K562 (cell line): ENCODE measurements around the gene SNX30. TPM values are rescaled to one million over a fixed set of nuclear protein-coding genes. Genes with fewer than 3 reads are reported as not detected.
A peak's percentile ranks its signal among the peaks of the same experiment; 100 is the strongest.

Experiments
- ATF1 ChIP-seq, 2 experiments: fragments of 450-650 bp in 1 of 2; IDR thresholded peaks; 2 replicates each; pipeline ENCODE4 v1.6.1; 2016; ENCODE audit warnings: missing compliant biosample characterization in 1 of 2, missing genetic modification characterization in 1 of 2
- DPF2 ChIP-seq: fragments of 450-650 bp; IDR thresholded peaks from 2 replicates; pipeline ENCODE4 v1.6.1; 2016
- E2F6 ChIP-seq, 2 experiments: IDR thresholded peaks; 2 replicates each; pipeline ENCODE4 v1.6.1; 2011; ENCODE audit warnings: borderline replicate concordance in 1 of 2, control low read depth in 1 of 2, low read depth in 1 of 2, low read length in 1 of 2, mild to moderate bottlenecking in 1 of 2, mixed read lengths in 1 of 2, moderate library complexity in 1 of 2; ENCODE audit not compliant: insufficient read depth in 1 of 2, insufficient read length in 1 of 2, poor library complexity in 1 of 2, severe bottlenecking in 1 of 2; ENCODE audit errors: extremely low read depth in 1 of 2
- GTF2F1 ChIP-seq: IDR thresholded peaks from 2 replicates; pipeline ENCODE4 v1.6.1; 2011; ENCODE audit warnings: low read depth, low read length, improper control_type of control experiment
- HEY1 ChIP-seq: fragments of 250-450 bp; sonication (Bioruptor Pico); IDR thresholded peaks from 2 replicates; pipeline ENCODE4 v1.5.0; 2020; ENCODE audit warnings: mild to moderate bottlenecking, moderate library complexity, borderline replicate concordance
- MECOM ChIP-seq: fragments of 250-450 bp; sonication (Bioruptor Pico); IDR thresholded peaks from 2 replicates; pipeline ENCODE4 v1.8.0; 2022; ENCODE audit warnings: inconsistent platforms
- NFIC ChIP-seq: fragments of 450-650 bp; IDR thresholded peaks from 2 replicates; pipeline ENCODE4 v1.6.1; 2017; ENCODE audit warnings: mild to moderate bottlenecking, inconsistent platforms
- RAD21 ChIP-seq, 2 experiments: fragments of 250-450 bp in 1 of 2; fragments of 450-650 bp in 1 of 2; sonication (Bioruptor Pico) in 1 of 2; formaldehyde crosslinking in 1 of 2; IDR thresholded peaks in 1 of 2; conservative IDR thresholded peaks in 1 of 2; 2 replicates each; pipeline versions ENCODE4 v1.4.0 to v1.8.0; 2020 to 2022; ENCODE audit warnings: mild to moderate bottlenecking in 2 of 2, moderate library complexity in 1 of 2
- RBM22 ChIP-seq: fragments of 200-400 bp; formaldehyde crosslinking; IDR thresholded peaks from 2 replicates; pipeline ENCODE4 v1.6.1; 2018; ENCODE audit warnings: low read length, low read depth; ENCODE audit not compliant: poor library complexity, severe bottlenecking
- RNF2 ChIP-seq: sonication (generic); IDR thresholded peaks from 2 replicates; pipeline ENCODE4 v1.6.1; 2016
- SMC3 ChIP-seq: conservative IDR thresholded peaks from 2 replicates; pipeline ENCODE4 v1.6.1; 2011; ENCODE audit warnings: low read depth, low read length, improper control_type of control experiment; ENCODE audit not compliant: insufficient read depth
- TEAD4 ChIP-seq, 2 experiments: sonication (generic) in 1 of 2; formaldehyde crosslinking in 1 of 2; IDR thresholded peaks; 2 replicates each; pipeline versions ENCODE4 v1.6.1 to v1.8.0; 2012 to 2022; ENCODE audit warnings: borderline replicate concordance in 1 of 2, inconsistent platforms in 1 of 2, low read length in 1 of 2, mild to moderate bottlenecking in 1 of 2, missing genetic modification reagents in 1 of 2
- ZNF24 ChIP-seq: fragments of 450-650 bp; IDR thresholded peaks from 2 replicates; pipeline ENCODE4 v1.6.1; 2016
- ZNF263 ChIP-seq: sonication (generic); formaldehyde crosslinking; IDR thresholded peaks from 2 replicates; pipeline ENCODE4 v1.8.0; 2022; ENCODE audit warnings: mild to moderate bottlenecking, missing genetic modification reagents, borderline replicate concordance
- polyA plus RNA-seq, 8 experiments: library from polyadenylated mRNA; depleted of rRNA in 4 of 8; stranded (reverse) in 5 of 8; unstranded in 3 of 8; fragments of >200 nt; fragmentation: Nextera tagmentation in 2 of 8; fragmentation: Illumina TruSeq in 1 of 8; extraction: Ambion mirVana in 2 of 8; extraction: Trizol in 1 of 8; gene quantifications; 2 replicates each; pipeline versions ENCODE4 v1.2.1 to v1.2.3, GENCODE V29; 2011 to 2014; ENCODE audit warnings: inconsistent platforms in 1 of 8, missing spikeins in 1 of 8
- total RNA-seq, 7 experiments: library from RNA; depleted of rRNA in 6 of 7; stranded (reverse); fragments of >200 nt in 6 of 7; fragmentation: Illumina TruSeq in 2 of 7; extraction: Trizol in 2 of 7; gene quantifications; 2 replicates each; pipeline versions ENCODE4 v1.2.1 to v1.2.3, GENCODE V29; 2011 to 2021; ENCODE audit warnings: low replicate concordance in 1 of 7
- TF ChIP-seq, protein P1 (sequence below): sonication (generic); formaldehyde crosslinking; IDR thresholded peaks from 2 replicates; pipeline ENCODE4 v1.8.0; 2022; ENCODE audit warnings: mild to moderate bottlenecking, missing genetic modification reagents

Gene SNX30
- total and polyA plus RNA-seq, 9 of the 15 experiments (the other 6 are each of a cell fraction or from before 2014, with no cell fraction given): 0.76 to 5.9 (median 3.3) TPM

- TF ChIP-seq E2F6 (IDR thresholded peaks at IDR 0.05; ENCODE audit: borderline replicate concordance in 1 of 2, extremely low read depth in 1 of 2, insufficient read depth in 1 of 2, insufficient read length in 1 of 2, low read depth in 1 of 2, low read length in 1 of 2, poor library complexity in 1 of 2, severe bottlenecking in 1 of 2): no peak
- TF ChIP-seq RAD21 (CRISPR knock-in tag; conservative IDR thresholded peaks at IDR 0.05 in 1 of 2, IDR thresholded peaks at IDR 0.05 in 1 of 2): peak; percentile 72 to 78
- no peak for TF ChIP-seq ATF1 (CRISPR knock-in tag; IDR thresholded peaks at IDR 0.05)
- TF ChIP-seq ATF1 (tag; IDR thresholded peaks at IDR 0.05): peak; percentile 20; the same call in 1 of the 2 replicates
- peak; percentile 52; the same call in 1 of the 2 replicates for TF ChIP-seq TEAD4 (IDR thresholded peaks at IDR 0.05; ENCODE audit: low read length)
- no peak for TF ChIP-seq TEAD4 (CRISPR knock-in tag; IDR thresholded peaks at IDR 0.05; ENCODE audit: borderline replicate concordance)
- TF ChIP-seq SMC3: peak; percentile 59
- TF ChIP-seq MECOM: no peak
- TF ChIP-seq RNF2: 0 out of 2 replicates have a peak, but pooled peaks have one; percentile 9
- no peak for TF ChIP-seq ZNF263 (CRISPR knock-in tag)
- TF ChIP-seq NFIC: peak; percentile 8; the same call in 1 of the 2 replicates
- no peak for TF ChIP-seq GTF2F1
- TF ChIP-seq HEY1 (CRISPR knock-in tag): no peak
- no peak for TF ChIP-seq RBM22
- TF ChIP-seq ZNF24: no peak
- TF ChIP-seq, protein P1, sequence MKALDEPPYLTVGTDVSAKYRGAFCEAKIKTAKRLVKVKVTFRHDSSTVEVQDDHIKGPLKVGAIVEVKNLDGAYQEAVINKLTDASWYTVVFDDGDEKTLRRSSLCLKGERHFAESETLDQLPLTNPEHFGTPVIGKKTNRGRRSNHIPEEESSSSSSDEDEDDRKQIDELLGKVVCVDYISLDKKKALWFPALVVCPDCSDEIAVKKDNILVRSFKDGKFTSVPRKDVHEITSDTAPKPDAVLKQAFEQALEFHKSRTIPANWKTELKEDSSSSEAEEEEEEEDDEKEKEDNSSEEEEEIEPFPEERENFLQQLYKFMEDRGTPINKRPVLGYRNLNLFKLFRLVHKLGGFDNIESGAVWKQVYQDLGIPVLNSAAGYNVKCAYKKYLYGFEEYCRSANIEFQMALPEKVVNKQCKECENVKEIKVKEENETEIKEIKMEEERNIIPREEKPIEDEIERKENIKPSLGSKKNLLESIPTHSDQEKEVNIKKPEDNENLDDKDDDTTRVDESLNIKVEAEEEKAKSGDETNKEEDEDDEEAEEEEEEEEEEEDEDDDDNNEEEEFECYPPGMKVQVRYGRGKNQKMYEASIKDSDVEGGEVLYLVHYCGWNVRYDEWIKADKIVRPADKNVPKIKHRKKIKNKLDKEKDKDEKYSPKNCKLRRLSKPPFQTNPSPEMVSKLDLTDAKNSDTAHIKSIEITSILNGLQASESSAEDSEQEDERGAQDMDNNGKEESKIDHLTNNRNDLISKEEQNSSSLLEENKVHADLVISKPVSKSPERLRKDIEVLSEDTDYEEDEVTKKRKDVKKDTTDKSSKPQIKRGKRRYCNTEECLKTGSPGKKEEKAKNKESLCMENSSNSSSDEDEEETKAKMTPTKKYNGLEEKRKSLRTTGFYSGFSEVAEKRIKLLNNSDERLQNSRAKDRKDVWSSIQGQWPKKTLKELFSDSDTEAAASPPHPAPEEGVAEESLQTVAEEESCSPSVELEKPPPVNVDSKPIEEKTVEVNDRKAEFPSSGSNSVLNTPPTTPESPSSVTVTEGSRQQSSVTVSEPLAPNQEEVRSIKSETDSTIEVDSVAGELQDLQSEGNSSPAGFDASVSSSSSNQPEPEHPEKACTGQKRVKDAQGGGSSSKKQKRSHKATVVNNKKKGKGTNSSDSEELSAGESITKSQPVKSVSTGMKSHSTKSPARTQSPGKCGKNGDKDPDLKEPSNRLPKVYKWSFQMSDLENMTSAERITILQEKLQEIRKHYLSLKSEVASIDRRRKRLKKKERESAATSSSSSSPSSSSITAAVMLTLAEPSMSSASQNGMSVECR (CRISPR knock-in tag): no peak
- no peak for TF ChIP-seq DPF2
- TF ChIP-seq, all 486 proteins: peak for 14
Observed at GRCh38 chr9:112921549-112921948, 171.0 kb downstream of the SNX30 start (continued).
